HFF-Myc (cell line): Measurements from ENCODE around the gene MTMR2.

Source experiments
- DNase-seq: peaks from one replicate; pipeline ENCODE4 v3.0.0-alpha.2; 2011; ENCODE audit warnings: low read depth; ENCODE audit errors: extremely low read depth
- H3K4me3 ChIP-seq: replicated peaks from 2 replicates; pipeline ENCODE4 v1.5.1; 2011; ENCODE audit warnings: low read depth, mild to moderate bottlenecking, control low read depth, low read length
- CTCF ChIP-seq: IDR thresholded peaks from 2 replicates; pipeline ENCODE4 v1.5.1; 2012; ENCODE audit warnings: mild to moderate bottlenecking, low read depth, low read length, control low read depth; ENCODE audit errors: missing control alignments

The MTMR2 gene

GRCh38 chr11:95850137-95850536 lies 73.8 kb downstream of the MTMR2 start:
- no peak for DNase-seq
- TF ChIP-seq CTCF, result no peak
- H3K4me3 ChIP-seq, result no peak overlapping the region

- H3K4me3 ChIP-seq, result no peak overlapping the region
- peak; percentile 52 for DNase-seq
- TF ChIP-seq CTCF, result peak; percentile 48
Observed at GRCh38 chr11:95849087-95849825, 74.7 kb downstream of the MTMR2 start.

GRCh38 chr11:95845167-95845566 lies 78.7 kb downstream of the MTMR2 start:
- no peak overlapping the region for H3K4me3 ChIP-seq
- no peak for TF ChIP-seq CTCF
- no peak for DNase-seq

- peak; percentile 77 for DNase-seq
- no peak overlapping the region for H3K4me3 ChIP-seq
- TF ChIP-seq CTCF, result peak; percentile 85
Observed at GRCh38 chr11:95835768-95836488, 88.0 kb downstream of the MTMR2 start.

- H3K4me3 ChIP-seq, result no peak overlapping the region
- DNase-seq, result no peak
- no peak for TF ChIP-seq CTCF
Observed at GRCh38 chr11:95835351-95835750, 88.6 kb downstream of the MTMR2 start.

- TF ChIP-seq CTCF, result no peak
- H3K4me3 ChIP-seq, result no peak overlapping the region
- DNase-seq, result no peak
Observed at GRCh38 chr11:95833378-95833777, 90.5 kb downstream of the MTMR2 start.
